AG09319 (cell line): ENCODE data around the gene F2.

Source experiments
- DNase-seq: peaks from one replicate; pipeline ENCODE4 v3.0.0-alpha.2; 2010; ENCODE audit warnings: low read depth; ENCODE audit errors: extremely low read depth
- CTCF ChIP-seq: IDR thresholded peaks from 2 replicates; pipeline ENCODE4 v1.5.1; 2011; ENCODE audit warnings: low read depth, mild to moderate bottlenecking, inconsistent platforms, low read length, moderate library complexity

The F2 gene

DNA sequence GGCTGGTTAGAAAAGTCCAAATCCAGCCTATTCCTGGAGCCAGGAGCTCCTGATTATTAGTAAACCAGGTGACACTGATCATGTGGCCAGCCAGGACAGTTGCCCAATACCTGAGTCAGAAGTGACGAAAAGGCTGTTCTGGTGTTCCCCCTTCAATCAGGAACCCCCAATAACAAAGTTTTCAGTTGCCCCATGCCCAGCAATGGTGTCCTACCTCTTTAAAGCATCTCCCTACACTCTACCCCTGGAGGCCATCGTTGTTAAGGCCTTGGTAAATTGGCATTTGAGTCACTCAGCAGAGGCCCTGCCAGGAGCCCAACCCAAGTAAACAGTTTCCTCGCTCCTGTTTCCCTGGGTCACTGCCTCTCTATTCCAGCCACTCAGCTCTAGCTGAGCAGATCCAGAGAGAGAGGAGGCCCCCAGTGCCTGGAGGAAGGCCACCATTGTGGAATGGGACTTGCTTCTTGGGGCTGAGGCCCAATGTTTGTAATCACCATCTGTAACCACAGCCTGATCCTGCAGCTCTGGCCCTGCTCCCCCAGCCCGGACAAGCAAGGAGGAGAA, 43.6 kb upstream of the F2 start:
- peak; percentile 63 for DNase-seq
- no peak; the same call in 1 of the 2 replicates for TF ChIP-seq CTCF

GRCh38 chr11:46675949-46676348, 43.1 kb upstream of the F2 start:
- DNase-seq = no peak
- no peak for TF ChIP-seq CTCF

GRCh38 chr11:46676436-46677158, 42.4 kb upstream of the F2 start:
- DNase-seq = no peak
- TF ChIP-seq CTCF = no peak

DNA sequence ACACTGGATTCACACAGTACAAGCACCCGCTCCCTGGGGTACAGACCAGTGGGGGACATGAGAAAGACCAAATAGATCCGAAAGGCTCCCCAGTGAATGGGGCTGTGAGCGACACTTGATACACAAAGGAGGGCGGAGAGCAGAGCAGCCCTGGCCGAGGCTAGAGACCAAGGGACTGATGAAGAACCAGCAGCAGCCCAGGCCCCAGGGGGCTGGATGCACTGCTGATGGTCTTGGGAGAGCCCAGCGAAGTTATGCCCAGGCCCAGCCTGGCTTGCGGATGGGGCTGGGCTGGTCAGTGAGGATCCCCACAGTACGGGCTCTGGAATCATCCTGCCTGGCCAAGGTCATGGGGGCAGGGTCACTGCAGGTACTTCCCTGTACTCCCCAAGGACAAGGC, 41.8 kb upstream of the F2 start:
- TF ChIP-seq CTCF = no peak
- DNase-seq = no peak

DNA sequence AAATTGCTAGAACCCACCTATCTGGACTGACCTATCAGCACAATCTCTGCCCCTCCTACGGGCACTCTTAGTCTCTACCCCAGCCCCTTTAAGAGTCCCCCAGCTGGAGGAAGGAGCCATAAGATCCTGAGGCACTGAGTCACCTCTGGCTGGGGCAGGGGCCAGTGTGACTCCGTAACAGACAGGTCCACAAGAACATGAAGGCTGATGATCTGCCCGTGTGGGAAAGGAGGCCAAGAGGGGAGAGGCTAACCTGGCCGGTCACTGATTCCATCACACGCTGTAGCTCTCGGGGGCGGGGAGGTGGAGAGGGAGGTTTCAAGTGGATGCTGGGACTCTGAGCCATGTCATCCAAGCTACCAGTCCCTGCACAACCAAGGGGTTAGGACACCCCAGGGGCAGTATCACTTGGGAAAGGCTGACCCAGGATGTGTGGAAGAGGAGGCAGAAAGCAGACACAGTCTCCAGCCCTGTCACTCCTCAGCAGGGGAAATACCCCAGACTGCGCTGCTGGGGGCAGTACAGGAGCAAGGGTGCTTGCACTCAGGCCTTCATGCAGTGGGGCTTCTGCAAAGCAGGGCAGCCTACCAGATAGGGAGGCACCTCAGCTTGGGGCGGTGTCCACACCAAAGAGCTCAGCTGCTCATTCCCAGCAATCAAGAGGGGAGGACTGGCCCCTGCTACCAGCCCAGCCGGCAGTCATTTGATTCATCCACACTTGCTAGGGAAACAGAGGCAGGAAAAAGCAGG, 40.8 kb upstream of the F2 start:
- no peak for TF ChIP-seq CTCF
- DNase-seq = no peak

DNA sequence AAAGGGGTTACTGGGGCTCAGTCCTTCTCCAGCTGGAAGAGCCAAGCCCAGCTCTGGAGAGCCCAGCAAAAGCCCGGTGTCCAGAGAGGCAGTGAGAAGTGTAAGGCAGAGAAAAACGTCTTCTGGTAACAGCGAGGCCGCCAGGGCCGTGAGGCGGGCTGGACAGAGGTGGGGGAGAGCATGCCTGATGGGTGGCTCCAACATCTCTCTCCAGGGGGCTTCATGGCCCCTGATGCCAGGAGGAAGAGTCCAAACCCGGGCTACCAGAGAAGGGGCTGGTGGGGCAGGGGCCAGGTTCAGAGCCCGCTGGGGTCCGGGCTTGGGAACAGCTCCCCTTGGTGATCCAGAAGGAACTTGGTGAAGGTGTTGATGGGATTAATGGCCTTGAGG, 40.3 kb upstream of the F2 start:
- DNase-seq = no peak
- TF ChIP-seq CTCF = no peak
